GM23338 (cell line): ENCODE measurements around the gene BNIP1. TPM values are rescaled to one million over a fixed set of nuclear protein-coding genes. Genes with fewer than 3 reads are reported as not detected.

ENCODE experiments used
- ATAC-seq: fragments of 200-7000 bp; cut with Tn5 transposase; 3 replicates; pipeline ENCODE4 v1.9.1; 2020
- DNase-seq: peaks from one replicate; pipeline ENCODE4 v3.0.0-alpha.2; 2015; ENCODE audit warnings: low spot score
- H2AFZ ChIP-seq: fragments of 200-600 bp; sonication (generic); 2 replicates; pipeline ENCODE4 v1.8.0; 2016; ENCODE audit warnings: antibody characterized with exemption, mild to moderate bottlenecking, moderate library complexity
- H3F3A ChIP-seq: fragments of 200-600 bp; sonication (generic); replicated peaks from 2 replicates; pipeline ENCODE4 v1.8.0; 2017; ENCODE audit warnings: antibody characterized with exemption, mixed run types, low read depth
- H3K27ac ChIP-seq: fragments of 200-600 bp; sonication (generic); 2 replicates; pipeline ENCODE4 v1.6.1; 2016; ENCODE audit warnings: low read depth
- H3K27me3 ChIP-seq: fragments of 200-600 bp; sonication (generic); 2 replicates; pipeline ENCODE4 v1.8.0; 2016; ENCODE audit warnings: mild to moderate bottlenecking, mixed run types, moderate library complexity; ENCODE audit not compliant: insufficient read depth
- H3K36me3 ChIP-seq: fragments of 200-600 bp; sonication (generic); 2 replicates; pipeline ENCODE4 v1.8.0; 2016; ENCODE audit warnings: mild to moderate bottlenecking; ENCODE audit not compliant: insufficient read depth
- H3K4me1 ChIP-seq: fragments of 200-600 bp; sonication (generic); 2 replicates; pipeline ENCODE4 v1.8.0; 2016; ENCODE audit warnings: mild to moderate bottlenecking, moderate library complexity; ENCODE audit not compliant: insufficient read depth
- H3K4me2 ChIP-seq: fragments of 200-600 bp; sonication (generic); 2 replicates; pipeline ENCODE4 v1.7.1; 2017; ENCODE audit warnings: mixed run types
- H3K4me3 ChIP-seq: fragments of 200-600 bp; sonication (generic); 2 replicates; pipeline ENCODE4 v1.6.1; 2016; ENCODE audit warnings: mixed run types
- H3K79me2 ChIP-seq: fragments of 200-600 bp; sonication (generic); replicated peaks from 2 replicates; pipeline ENCODE4 v1.8.0; 2017; ENCODE audit warnings: mild to moderate bottlenecking; ENCODE audit not compliant: insufficient read depth
- H3K9me2 ChIP-seq: fragments of 200-600 bp; sonication (generic); 2 replicates; pipeline ENCODE4 v1.8.0; 2017; ENCODE audit not compliant: insufficient read depth
- H4K20me1 ChIP-seq: fragments of 200-600 bp; sonication (generic); replicated peaks from 2 replicates; pipeline ENCODE4 v1.8.0; 2017; ENCODE audit warnings: mild to moderate bottlenecking; ENCODE audit not compliant: insufficient read depth
- H3K27ac Mint-ChIP-seq: 2 replicates; pipeline ENCODE4 v1.8.0; 2020; ENCODE audit warnings: inconsistent platforms, mild to moderate bottlenecking, moderate library complexity, mixed read lengths
- H3K27me3 Mint-ChIP-seq: 3 replicates; pipeline ENCODE4 v1.8.0; 2022; ENCODE audit warnings: low read depth, mild to moderate bottlenecking, moderate library complexity, mixed read lengths, inconsistent platforms; ENCODE audit not compliant: insufficient read depth, poor library complexity
- H3K36me3 Mint-ChIP-seq: 3 replicates; pipeline ENCODE4 v1.8.0; 2021; ENCODE audit warnings: low read depth, mild to moderate bottlenecking, inconsistent platforms, moderate library complexity, mixed read lengths
- H3K4me1 Mint-ChIP-seq: 3 replicates; pipeline ENCODE4 v1.8.0; 2020; ENCODE audit warnings: mild to moderate bottlenecking, inconsistent platforms, mixed read lengths
- H3K4me3 Mint-ChIP-seq: 3 replicates; pipeline ENCODE4 v1.8.0; 2021; ENCODE audit warnings: moderate library complexity, mild to moderate bottlenecking, inconsistent platforms, mixed read lengths
- H3K9me3 Mint-ChIP-seq: 3 replicates; pipeline ENCODE4 v1.8.0; 2020; ENCODE audit warnings: moderate library complexity, mild to moderate bottlenecking, inconsistent platforms, mixed read lengths
- EZH2phosphoT487 ChIP-seq: fragments of 200-600 bp; sonication (generic); IDR thresholded peaks from one replicate; pipeline ENCODE4 v1.8.1; 2018; ENCODE audit warnings: antibody characterized with exemption; ENCODE audit not compliant: unreplicated experiment
- NANOG ChIP-seq: IDR thresholded peaks from 2 replicates; pipeline ENCODE4 v1.6.1; 2016; ENCODE audit warnings: antibody characterized with exemption, borderline replicate concordance
- POLR2AphosphoS5 ChIP-seq: IDR thresholded peaks from 2 replicates; pipeline ENCODE4 v1.6.1; 2016; ENCODE audit warnings: antibody characterized with exemption, low read depth
- ZNF114 ChIP-seq: fragments of 250-450 bp; sonication (Bioruptor Pico); IDR thresholded peaks from 2 replicates; pipeline ENCODE4 v1.5.0; 2020; ENCODE audit warnings: mild to moderate bottlenecking, moderate library complexity
- polyA plus RNA-seq: library from polyadenylated mRNA; unstranded; fragments of >200 nt; fragmentation: Nextera tagmentation; extraction: Ambion mirVana; gene quantifications from 2 replicates; pipeline ENCODE4 v1.2.1, GENCODE V29; 2016
- total RNA-seq: library from RNA; depleted of rRNA; stranded (reverse); fragments of >200 nt; shearing (Covaris generic); gene quantifications from 2 replicates; pipeline ENCODE4 v1.2.3, GENCODE V29; 2014
- TF ChIP-seq, protein P1 (sequence below): IDR thresholded peaks from 2 replicates; pipeline ENCODE4 v1.6.1; 2016; ENCODE audit warnings: antibody characterized with exemption
- TF ChIP-seq, protein P2 (sequence below), 2 experiments: fragments of 200-600 bp in 1 of 2; sonication (generic) in 1 of 2; conservative IDR thresholded peaks; 2 replicates each; pipeline versions ENCODE4 v1.5.1 to v1.6.1; 2016 to 2017; ENCODE audit warnings: antibody characterized with exemption in 2 of 2, low read depth in 2 of 2, mild to moderate bottlenecking in 2 of 2, moderate library complexity in 1 of 2
- TF ChIP-seq, protein P3 (sequence below): IDR thresholded peaks from one replicate; pipeline ENCODE4 v1.6.1; 2018; ENCODE audit warnings: antibody characterized with exemption; ENCODE audit not compliant: unreplicated experiment

The BNIP1 gene
- total and polyA plus RNA-seq, 2 experiments from 2014 or later = 12.1 to 17.0 TPM

DNA sequence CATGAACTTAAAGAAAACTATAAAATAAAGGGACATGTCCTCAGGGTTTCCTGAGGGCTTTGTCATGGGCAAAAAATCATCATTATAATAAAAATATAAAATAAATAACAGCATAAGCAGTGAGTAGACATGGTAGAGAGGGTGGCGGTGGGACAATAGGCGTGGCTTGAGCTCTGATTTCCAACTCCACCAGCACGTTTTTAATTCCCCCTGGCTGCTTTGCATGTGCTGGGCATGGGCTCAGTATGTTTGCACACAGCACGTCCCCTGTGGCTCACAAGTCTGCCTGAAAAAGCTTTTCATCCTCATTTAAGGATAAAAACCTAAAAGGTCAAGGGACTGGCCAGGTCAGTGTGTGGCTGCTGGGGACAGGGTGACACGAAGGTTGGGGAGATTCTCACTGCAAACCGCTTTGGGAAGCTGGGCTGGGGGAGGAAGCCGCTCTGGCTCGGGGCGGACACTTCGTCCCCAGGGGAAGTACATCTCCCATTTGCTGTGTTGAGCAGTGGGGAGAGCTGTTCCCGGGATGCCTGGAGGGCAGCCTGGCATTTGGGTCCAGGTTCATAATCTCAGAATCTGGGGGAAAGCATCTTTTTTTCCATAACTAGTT, 58.0 kb downstream of the BNIP1 start (continued):
- no peak for TF ChIP-seq ZNF114 (CRISPR knock-in tag)
- TF ChIP-seq, protein P1, sequence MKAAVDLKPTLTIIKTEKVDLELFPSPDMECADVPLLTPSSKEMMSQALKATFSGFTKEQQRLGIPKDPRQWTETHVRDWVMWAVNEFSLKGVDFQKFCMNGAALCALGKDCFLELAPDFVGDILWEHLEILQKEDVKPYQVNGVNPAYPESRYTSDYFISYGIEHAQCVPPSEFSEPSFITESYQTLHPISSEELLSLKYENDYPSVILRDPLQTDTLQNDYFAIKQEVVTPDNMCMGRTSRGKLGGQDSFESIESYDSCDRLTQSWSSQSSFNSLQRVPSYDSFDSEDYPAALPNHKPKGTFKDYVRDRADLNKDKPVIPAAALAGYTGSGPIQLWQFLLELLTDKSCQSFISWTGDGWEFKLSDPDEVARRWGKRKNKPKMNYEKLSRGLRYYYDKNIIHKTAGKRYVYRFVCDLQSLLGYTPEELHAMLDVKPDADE = no peak
- TF ChIP-seq, protein P2, sequence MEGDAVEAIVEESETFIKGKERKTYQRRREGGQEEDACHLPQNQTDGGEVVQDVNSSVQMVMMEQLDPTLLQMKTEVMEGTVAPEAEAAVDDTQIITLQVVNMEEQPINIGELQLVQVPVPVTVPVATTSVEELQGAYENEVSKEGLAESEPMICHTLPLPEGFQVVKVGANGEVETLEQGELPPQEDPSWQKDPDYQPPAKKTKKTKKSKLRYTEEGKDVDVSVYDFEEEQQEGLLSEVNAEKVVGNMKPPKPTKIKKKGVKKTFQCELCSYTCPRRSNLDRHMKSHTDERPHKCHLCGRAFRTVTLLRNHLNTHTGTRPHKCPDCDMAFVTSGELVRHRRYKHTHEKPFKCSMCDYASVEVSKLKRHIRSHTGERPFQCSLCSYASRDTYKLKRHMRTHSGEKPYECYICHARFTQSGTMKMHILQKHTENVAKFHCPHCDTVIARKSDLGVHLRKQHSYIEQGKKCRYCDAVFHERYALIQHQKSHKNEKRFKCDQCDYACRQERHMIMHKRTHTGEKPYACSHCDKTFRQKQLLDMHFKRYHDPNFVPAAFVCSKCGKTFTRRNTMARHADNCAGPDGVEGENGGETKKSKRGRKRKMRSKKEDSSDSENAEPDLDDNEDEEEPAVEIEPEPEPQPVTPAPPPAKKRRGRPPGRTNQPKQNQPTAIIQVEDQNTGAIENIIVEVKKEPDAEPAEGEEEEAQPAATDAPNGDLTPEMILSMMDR (conservative IDR thresholded peaks at IDR 0.05; ENCODE audit: low read depth in 2 of 2) = no peak
- TF ChIP-seq, protein P3, sequence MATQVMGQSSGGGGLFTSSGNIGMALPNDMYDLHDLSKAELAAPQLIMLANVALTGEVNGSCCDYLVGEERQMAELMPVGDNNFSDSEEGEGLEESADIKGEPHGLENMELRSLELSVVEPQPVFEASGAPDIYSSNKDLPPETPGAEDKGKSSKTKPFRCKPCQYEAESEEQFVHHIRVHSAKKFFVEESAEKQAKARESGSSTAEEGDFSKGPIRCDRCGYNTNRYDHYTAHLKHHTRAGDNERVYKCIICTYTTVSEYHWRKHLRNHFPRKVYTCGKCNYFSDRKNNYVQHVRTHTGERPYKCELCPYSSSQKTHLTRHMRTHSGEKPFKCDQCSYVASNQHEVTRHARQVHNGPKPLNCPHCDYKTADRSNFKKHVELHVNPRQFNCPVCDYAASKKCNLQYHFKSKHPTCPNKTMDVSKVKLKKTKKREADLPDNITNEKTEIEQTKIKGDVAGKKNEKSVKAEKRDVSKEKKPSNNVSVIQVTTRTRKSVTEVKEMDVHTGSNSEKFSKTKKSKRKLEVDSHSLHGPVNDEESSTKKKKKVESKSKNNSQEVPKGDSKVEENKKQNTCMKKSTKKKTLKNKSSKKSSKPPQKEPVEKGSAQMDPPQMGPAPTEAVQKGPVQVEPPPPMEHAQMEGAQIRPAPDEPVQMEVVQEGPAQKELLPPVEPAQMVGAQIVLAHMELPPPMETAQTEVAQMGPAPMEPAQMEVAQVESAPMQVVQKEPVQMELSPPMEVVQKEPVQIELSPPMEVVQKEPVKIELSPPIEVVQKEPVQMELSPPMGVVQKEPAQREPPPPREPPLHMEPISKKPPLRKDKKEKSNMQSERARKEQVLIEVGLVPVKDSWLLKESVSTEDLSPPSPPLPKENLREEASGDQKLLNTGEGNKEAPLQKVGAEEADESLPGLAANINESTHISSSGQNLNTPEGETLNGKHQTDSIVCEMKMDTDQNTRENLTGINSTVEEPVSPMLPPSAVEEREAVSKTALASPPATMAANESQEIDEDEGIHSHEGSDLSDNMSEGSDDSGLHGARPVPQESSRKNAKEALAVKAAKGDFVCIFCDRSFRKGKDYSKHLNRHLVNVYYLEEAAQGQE = no peak
- no peak for TF ChIP-seq POLR2AphosphoS5
- no peak for TF ChIP-seq EZH2phosphoT487
- TF ChIP-seq NANOG = no peak

DNA sequence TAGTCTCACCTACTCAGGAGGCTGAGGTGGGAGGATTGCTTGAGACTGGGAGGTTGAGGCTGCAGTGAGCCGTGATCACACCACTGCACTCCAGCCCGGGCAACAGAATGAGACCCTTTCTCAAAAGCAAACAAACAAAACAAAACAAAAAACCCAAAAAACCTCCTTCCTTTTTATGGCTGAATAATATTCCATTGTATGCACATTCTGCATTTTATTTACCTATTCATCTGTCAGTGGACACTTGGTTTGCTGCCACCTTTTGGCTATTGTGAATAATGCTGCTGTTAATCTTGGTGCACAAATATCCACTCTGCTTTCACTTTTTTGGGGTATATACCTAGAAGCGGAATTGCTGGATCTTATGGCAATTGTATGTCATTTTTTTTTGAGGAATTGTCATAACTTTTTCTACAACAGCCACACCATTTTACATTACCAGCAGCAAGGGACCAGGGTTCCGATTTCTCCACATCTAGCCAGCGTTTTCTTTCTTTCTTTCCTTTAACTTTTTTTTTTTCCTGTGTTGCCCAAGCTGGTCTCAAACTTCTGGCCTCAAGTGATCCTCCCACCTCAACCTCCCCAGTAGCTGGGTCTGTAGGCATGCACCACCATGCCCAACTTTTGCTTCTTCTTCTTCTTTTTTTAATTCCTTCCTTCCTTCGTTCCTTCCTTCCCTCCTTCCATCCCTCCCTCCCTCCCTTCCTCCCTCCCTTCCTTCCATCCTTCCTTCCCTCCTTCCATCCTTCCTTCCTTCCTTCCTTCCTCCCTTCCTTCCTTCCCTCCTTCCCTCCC, 60.1 kb downstream of the BNIP1 start:
- H3K27me3 Mint-ChIP-seq = peaks cover 10% of the 10 kb centered on the region
- no peak for TF ChIP-seq POLR2AphosphoS5
- TF ChIP-seq, protein P1 = no peak
- TF ChIP-seq, protein P3 = no peak
- TF ChIP-seq, protein P2 (conservative IDR thresholded peaks at IDR 0.05; ENCODE audit: low read depth in 2 of 2) = peak; percentile 61 to 72

More for the DNA sequence above, 60.1 kb downstream of the BNIP1 start:
- peaks cover 5% of the 10 kb centered on the region; the same call in 1 of the 3 replicates for H3K36me3 Mint-ChIP-seq
- Histone ChIP-seq H3K9me2 (no peaks in the 10 kb centered on the region), H2AFZ (no peak overlapping the region), H3K4me3 (no peak overlapping the region), H3K79me2 (no peaks in the 10 kb centered on the region), H4K20me1 (no peaks in the 10 kb centered on the region), H3K4me2 (no peak overlapping the region), H3F3A (no peaks in the 10 kb centered on the region), H3K27ac (no peak overlapping the region), H3K36me3 (no peaks in the 10 kb centered on the region), H3K4me1 (0 out of 2 replicates have a peak, but pooled peaks cover 7% of the 10 kb centered on the region), H3K27me3 (no peaks in the 10 kb centered on the region; the same call in 1 of the 2 replicates)
- H3K4me3 Mint-ChIP-seq = no peak overlapping the region
- H3K4me1 Mint-ChIP-seq = peaks cover 8% of the 10 kb centered on the region
- H3K9me3 Mint-ChIP-seq = peaks cover 12% of the 10 kb centered on the region
- no peak for ATAC-seq
- H3K27ac Mint-ChIP-seq = no peak overlapping the region
- DNase-seq = peak; percentile 40
